K562 (cell line): ENCODE measurements around the gene TMED7.

Experiments used
- CBX5 ChIP-seq: IDR thresholded peaks from 2 replicates; pipeline ENCODE4 v1.6.1; 2014; ENCODE audit warnings: low read depth, borderline replicate concordance
- RAD21 ChIP-seq, 2 experiments: fragments of 250-450 bp in 1 of 2; fragments of 450-650 bp in 1 of 2; sonication (Bioruptor Pico) in 1 of 2; formaldehyde crosslinking in 1 of 2; IDR thresholded peaks in 1 of 2; conservative IDR thresholded peaks in 1 of 2; 2 replicates each; pipeline versions ENCODE4 v1.4.0 to v1.8.0; 2020 to 2022; ENCODE audit warnings: mild to moderate bottlenecking in 2 of 2, moderate library complexity in 1 of 2
- TARDBP ChIP-seq: fragments of 450-650 bp; IDR thresholded peaks from 2 replicates; pipeline ENCODE4 v1.6.1; 2016

DNA sequence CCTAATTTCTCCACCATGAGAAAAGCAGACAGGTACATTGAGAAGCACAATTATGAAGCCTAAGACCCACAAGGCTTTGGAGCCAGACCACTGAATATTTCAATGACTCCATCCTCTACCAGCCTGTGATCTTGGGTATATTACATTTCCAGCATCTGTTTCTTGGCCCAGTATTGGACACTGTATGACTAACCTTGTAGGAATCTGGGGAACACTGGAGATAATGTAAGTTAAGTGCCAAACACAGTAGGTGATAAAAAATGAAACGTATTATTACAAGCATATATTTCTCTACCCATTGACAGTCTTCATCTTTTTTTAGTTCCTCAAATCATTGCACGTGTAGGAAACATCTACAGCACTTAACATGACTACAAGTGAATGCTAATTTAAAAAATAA is 52.7 kb downstream of the TMED7 start:
- TF ChIP-seq TARDBP (no peak), RAD21 (CRISPR knock-in tag; conservative IDR thresholded peaks at IDR 0.05 in 1 of 2, IDR thresholded peaks at IDR 0.05 in 1 of 2) (no peak), CBX5 (no peak)
